Measurements from ENCODE around the gene RPUSD1.
A peak's percentile ranks its signal among the peaks of the same experiment; 100 is the strongest.

RPUSD1 gene

GRCh38 chr16:814974-815373 lies 26.8 kb upstream of the RPUSD1 start:
- H2AFZ ChIP-seq (ENCODE audit: low read length) = no peak overlapping the region
- H3K27me3 ChIP-seq (ENCODE audit: insufficient read depth, low read length) = peaks cover 18% of the 10 kb centered on the region; the same call in 1 of the 2 replicates
- TF ChIP-seq CTCF (IDR thresholded peaks at IDR 0.05; ENCODE audit: low read length) (no peak), EZH2 (IDR thresholded peaks at IDR 0.05; ENCODE audit: borderline replicate concordance, low read length) (no peak)
- H3K4me2 ChIP-seq (ENCODE audit: low read length) = no peak overlapping the region
- H3K4me3 ChIP-seq (ENCODE audit: low read depth, low read length, poor library complexity, severe bottlenecking) = no peak overlapping the region
- no peaks in the 10 kb centered on the region for H4K20me1 ChIP-seq (ENCODE audit: insufficient read depth, low read length)
- no peaks in the 10 kb centered on the region for H3K9me3 ChIP-seq (ENCODE audit: low read length)
- no peak overlapping the region for H3K9ac ChIP-seq (ENCODE audit: low read length)
- H3K27ac ChIP-seq (ENCODE audit: low read depth, low read length, poor library complexity, severe bottlenecking) = no peak overlapping the region
- no peaks in the 10 kb centered on the region for H3K36me3 ChIP-seq (ENCODE audit: insufficient read depth, low read length)
- H3F3A ChIP-seq (ENCODE audit: insufficient read depth, low read length) = no peaks in the 10 kb centered on the region
- no peaks in the 10 kb centered on the region for H3K4me1 ChIP-seq (ENCODE audit: insufficient read depth, low read length, severe bottlenecking)
- H3K9me2 ChIP-seq (ENCODE audit: low read depth, low read length) = no peaks in the 10 kb centered on the region
- H3K79me2 ChIP-seq (ENCODE audit: insufficient read depth, low read length) = no peaks in the 10 kb centered on the region

DNA sequence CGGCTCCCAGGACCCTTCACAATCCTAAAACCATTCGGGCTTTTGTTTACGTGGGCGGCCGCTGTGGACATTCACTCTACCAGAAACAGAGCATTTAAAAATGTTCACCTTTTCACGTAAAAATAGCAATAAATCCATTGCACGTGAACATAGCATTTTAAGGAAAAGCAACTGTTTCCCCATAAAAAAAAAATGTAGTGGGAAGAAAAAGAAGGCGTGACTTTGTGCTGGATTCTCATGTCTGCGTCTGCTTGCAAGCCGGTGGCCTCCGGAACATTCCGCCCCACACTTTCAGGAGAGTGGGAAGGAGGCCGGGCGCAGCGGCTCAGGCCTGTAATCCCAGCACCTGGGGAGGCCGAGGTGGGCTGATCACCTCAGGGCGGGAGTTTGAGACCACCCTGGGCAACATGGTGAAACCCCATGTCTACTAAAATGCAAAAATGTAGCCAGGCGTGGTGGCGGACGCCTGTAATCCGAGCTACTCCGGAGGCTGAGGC lies 25.8 kb upstream of the RPUSD1 start:
- H3K9me2 ChIP-seq (ENCODE audit: low read depth, low read length) = no peaks in the 10 kb centered on the region
- peaks cover 19% of the 10 kb centered on the region; the same call in 1 of the 2 replicates for H3K27me3 ChIP-seq (ENCODE audit: insufficient read depth, low read length)
- no peak overlapping the region for H2AFZ ChIP-seq (ENCODE audit: low read length)
- H3K79me2 ChIP-seq (ENCODE audit: insufficient read depth, low read length) = no peaks in the 10 kb centered on the region
- no peaks in the 10 kb centered on the region for H3K4me1 ChIP-seq (ENCODE audit: insufficient read depth, low read length, severe bottlenecking)
- no peaks in the 10 kb centered on the region for H3K36me3 ChIP-seq (ENCODE audit: insufficient read depth, low read length)
- H3F3A ChIP-seq (ENCODE audit: insufficient read depth, low read length) = no peaks in the 10 kb centered on the region
- H3K4me2 ChIP-seq (ENCODE audit: low read length) = no peak overlapping the region
- no peaks in the 10 kb centered on the region for H3K9me3 ChIP-seq (ENCODE audit: low read length)
- H3K4me3 ChIP-seq (ENCODE audit: low read depth, low read length, poor library complexity, severe bottlenecking) = no peak overlapping the region
- no peak overlapping the region for H3K27ac ChIP-seq (ENCODE audit: low read depth, low read length, poor library complexity, severe bottlenecking)
- no peak overlapping the region for H3K9ac ChIP-seq (ENCODE audit: low read length)
- H4K20me1 ChIP-seq (ENCODE audit: insufficient read depth, low read length) = no peaks in the 10 kb centered on the region
- TF ChIP-seq CTCF (IDR thresholded peaks at IDR 0.05; ENCODE audit: low read length) = no peak
- TF ChIP-seq EZH2 (IDR thresholded peaks at IDR 0.05; ENCODE audit: borderline replicate concordance, low read length) = no peak

- Histone ChIP-seq H2AFZ (ENCODE audit: low read length) (no peak overlapping the region), H3K9me2 (ENCODE audit: low read depth, low read length) (no peaks in the 10 kb centered on the region), H3K4me2 (ENCODE audit: low read length) (no peak overlapping the region), H3K4me1 (ENCODE audit: insufficient read depth, low read length, severe bottlenecking) (peaks cover 3% of the 10 kb centered on the region), H3K9me3 (ENCODE audit: low read length) (no peaks in the 10 kb centered on the region), H3K9ac (ENCODE audit: low read length) (no peak overlapping the region), H3K27ac (ENCODE audit: low read depth, low read length, poor library complexity, severe bottlenecking) (no peak overlapping the region), H3K36me3 (ENCODE audit: insufficient read depth, low read length) (no peaks in the 10 kb centered on the region), H3K27me3 (ENCODE audit: insufficient read depth, low read length) (peaks cover 13% of the 10 kb centered on the region; the same call in 1 of the 2 replicates), H3K4me3 (ENCODE audit: low read depth, low read length, poor library complexity, severe bottlenecking) (no peak overlapping the region), H4K20me1 (ENCODE audit: insufficient read depth, low read length) (no peaks in the 10 kb centered on the region), H3K79me2 (ENCODE audit: insufficient read depth, low read length) (no peaks in the 10 kb centered on the region), H3F3A (ENCODE audit: insufficient read depth, low read length) (no peaks in the 10 kb centered on the region)
- TF ChIP-seq CTCF (IDR thresholded peaks at IDR 0.05; ENCODE audit: low read length) (peak; percentile 43), EZH2 (IDR thresholded peaks at IDR 0.05; ENCODE audit: borderline replicate concordance, low read length) (no peak)
Observed at GRCh38 chr16:813204-813915, 25.2 kb upstream of the RPUSD1 start.

Data from OCI-LY1 (cell line).